AG10803 (cell line): Measurements from ENCODE around the gene MLYCD.

Source experiments
- DNase-seq: peaks from one replicate; pipeline ENCODE4 v3.0.0; 2010; ENCODE audit warnings: low read depth
- H3K4me3 ChIP-seq: 2 replicates; pipeline ENCODE4 v1.5.1; 2011; ENCODE audit warnings: mild to moderate bottlenecking, low read length, control low read depth
- CTCF ChIP-seq: conservative IDR thresholded peaks from 2 replicates; pipeline ENCODE4 v1.5.1; 2011; ENCODE audit warnings: mild to moderate bottlenecking, low read length, control low read depth, inconsistent platforms

The MLYCD gene

GRCh38 chr16:83898463-83899271 lies at the start of gene MLYCD:
Gene MLYCD (plus strand): TSS chr16:83899115. CDS start chr16:83899145, 30 bp downstream.
- no peak for TF ChIP-seq CTCF
- peak; percentile 74 for DNase-seq

GRCh38 chr16:83849421-83849820 lies 49.5 kb upstream of the MLYCD start:
- TF ChIP-seq CTCF = no peak
- no peak for DNase-seq
- H3K4me3 ChIP-seq = no peak overlapping the region

More at GRCh38 chr16:83898463-83899271, at the start of gene MLYCD:
- H3K4me3 ChIP-seq = peak within 1 kb of the TSS; percentile 72

GRCh38 chr16:83850947-83851346 lies 48.0 kb upstream of the MLYCD start:
- DNase-seq = no peak
- TF ChIP-seq CTCF = no peak
- H3K4me3 ChIP-seq = no peak overlapping the region

- DNase-seq = no peak
- H3K4me3 ChIP-seq = no peak overlapping the region
- no peak for TF ChIP-seq CTCF
These were observed 47.4 kb upstream of the MLYCD start for GRCh38 chr16:83851473-83851872.

- no peak for TF ChIP-seq CTCF
- DNase-seq = no peak
- no peak overlapping the region for H3K4me3 ChIP-seq
These were observed 46.1 kb upstream of the MLYCD start for GRCh38 chr16:83852774-83853173.

GRCh38 chr16:83853834-83854233 lies 45.1 kb upstream of the MLYCD start:
- no peak overlapping the region for H3K4me3 ChIP-seq
- no peak for TF ChIP-seq CTCF
- DNase-seq = no peak

GRCh38 chr16:83854420-83854819 lies 44.5 kb upstream of the MLYCD start:
- no peak overlapping the region for H3K4me3 ChIP-seq
- DNase-seq = no peak
- no peak for TF ChIP-seq CTCF
